ENCODE results near the gene PLEKHA1.

The PLEKHA1 gene

DNA sequence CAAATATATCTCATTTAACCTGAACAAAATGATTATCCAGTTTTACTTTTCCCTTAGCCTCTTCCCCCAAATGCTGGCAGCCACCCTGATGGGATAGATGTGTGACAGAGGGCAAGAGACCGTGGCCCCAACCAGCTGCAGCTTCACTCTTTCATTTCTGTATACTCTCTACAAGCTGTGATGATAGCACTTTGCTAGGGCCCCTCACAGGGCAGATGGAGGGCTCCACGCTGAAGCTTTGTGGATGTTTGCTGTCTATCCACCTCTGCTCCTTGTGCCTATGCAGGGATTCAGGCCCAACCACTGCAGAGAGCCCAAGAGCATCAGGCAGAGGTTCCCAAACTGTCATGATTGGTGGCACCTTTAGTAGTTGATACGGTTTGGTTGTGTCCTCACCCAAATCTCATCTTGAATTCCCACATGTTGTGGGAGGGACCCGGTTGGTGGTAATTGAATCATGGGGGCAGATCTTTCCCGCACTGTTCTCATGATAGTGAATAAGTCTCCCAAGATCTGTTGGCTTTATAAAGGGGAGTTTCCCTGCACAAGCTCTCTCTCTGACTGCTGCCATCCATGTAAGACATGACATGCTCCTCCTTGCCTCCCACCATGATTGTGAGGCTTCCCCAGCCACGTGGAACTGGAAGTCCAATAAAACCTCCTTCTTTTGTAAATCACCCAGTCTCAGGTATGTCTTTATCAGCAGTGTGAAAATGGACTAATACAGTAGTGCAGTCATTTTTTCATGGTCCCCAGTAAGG is 107.0 kb downstream of the PLEKHA1 start:
- DNase-seq, result no peak

All from CD4-positive, alpha-beta T cell treated with Interleukin-4 for 1 hour (primary cell).